ENCODE results near the gene COL8A2. TPM values are rescaled to one million over a fixed set of nuclear protein-coding genes. Genes with fewer than 3 reads are reported as not detected.

The COL8A2 gene
- total RNA-seq, 1 experiment from 2014 or later = not detected

DNA sequence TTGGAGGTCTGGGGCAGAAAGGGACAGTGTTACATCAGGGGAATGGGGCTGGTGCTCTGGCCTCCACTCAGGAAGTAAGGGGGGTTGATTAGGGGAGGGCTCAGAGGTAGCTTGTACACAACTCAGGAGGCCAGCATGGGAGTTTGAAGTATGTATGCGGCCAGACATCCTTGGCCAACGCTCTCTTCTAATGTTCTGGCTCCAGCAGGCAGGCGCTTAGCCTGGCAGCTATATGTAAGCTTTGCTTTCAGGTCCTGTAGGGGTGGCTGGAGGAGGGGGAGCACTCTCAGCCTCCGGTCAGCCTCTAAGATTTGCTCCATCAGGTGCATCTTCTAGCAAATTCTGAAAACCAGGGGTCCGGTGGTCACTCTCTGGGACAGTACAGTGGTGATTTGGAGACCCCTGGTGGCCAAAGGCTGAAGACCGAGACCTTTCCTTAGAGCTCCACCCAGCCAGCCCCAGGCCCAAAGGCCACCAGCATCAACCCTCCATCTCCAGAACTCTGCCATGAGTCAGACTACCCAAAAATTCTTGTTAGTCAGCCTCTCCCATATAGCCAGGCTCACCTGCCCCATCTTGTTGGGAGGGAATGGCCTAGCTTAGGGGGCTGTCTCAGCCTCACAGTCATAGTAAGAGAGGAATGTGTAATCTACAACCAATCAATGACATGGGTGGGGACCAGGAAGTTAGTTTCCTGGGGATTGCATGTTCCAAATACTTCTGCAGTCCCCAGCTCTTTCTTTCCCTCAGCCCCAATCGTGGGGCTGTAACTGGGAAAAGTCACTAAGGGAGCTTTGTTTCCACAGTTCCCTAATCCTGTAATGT is 9.7 kb upstream of the COL8A2 start:
- TF ChIP-seq, protein P1, sequence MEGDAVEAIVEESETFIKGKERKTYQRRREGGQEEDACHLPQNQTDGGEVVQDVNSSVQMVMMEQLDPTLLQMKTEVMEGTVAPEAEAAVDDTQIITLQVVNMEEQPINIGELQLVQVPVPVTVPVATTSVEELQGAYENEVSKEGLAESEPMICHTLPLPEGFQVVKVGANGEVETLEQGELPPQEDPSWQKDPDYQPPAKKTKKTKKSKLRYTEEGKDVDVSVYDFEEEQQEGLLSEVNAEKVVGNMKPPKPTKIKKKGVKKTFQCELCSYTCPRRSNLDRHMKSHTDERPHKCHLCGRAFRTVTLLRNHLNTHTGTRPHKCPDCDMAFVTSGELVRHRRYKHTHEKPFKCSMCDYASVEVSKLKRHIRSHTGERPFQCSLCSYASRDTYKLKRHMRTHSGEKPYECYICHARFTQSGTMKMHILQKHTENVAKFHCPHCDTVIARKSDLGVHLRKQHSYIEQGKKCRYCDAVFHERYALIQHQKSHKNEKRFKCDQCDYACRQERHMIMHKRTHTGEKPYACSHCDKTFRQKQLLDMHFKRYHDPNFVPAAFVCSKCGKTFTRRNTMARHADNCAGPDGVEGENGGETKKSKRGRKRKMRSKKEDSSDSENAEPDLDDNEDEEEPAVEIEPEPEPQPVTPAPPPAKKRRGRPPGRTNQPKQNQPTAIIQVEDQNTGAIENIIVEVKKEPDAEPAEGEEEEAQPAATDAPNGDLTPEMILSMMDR (IDR thresholded peaks at IDR 0.05; ENCODE audit: unreplicated experiment) = peak; percentile 42
- intact Hi-C loops (cut with micrococcal nuclease) = loop anchor here (2.0 kb wide), 1 partner anchor 36 kb away; no protein-coding TSS in a partner anchor
- DNase-seq (ENCODE audit: unreplicated experiment) = peak; percentile 57
- peak overlapping the region; percentile 79 for H3K27ac Mint-ChIP-seq (ENCODE audit: low read depth, unreplicated experiment)
- no peak overlapping the region for H3K4me3 Mint-ChIP-seq (ENCODE audit: unreplicated experiment)
- POLR2A ChIA-PET = interaction anchor here (1.2 to 2.3 kb wide), 3 partner anchors 11 to 16 kb away, joined by 3 to 9 read pairs (median 4); partner anchors contain the start of gene TRAPPC3
- BruUV-seq (replicated peaks) = no TSS peak
- peaks cover 21% of the 10 kb centered on the region for H3K4me1 Mint-ChIP-seq (ENCODE audit: insufficient read depth, unreplicated experiment)
- peaks cover 31% of the 10 kb centered on the region for H3K36me3 Mint-ChIP-seq (ENCODE audit: insufficient read depth, unreplicated experiment)
- CTCF ChIA-PET = interaction anchor here (0.6 to 2.5 kb wide), 25 partner anchors 11 to 728 kb away, joined by 3 to 15 read pairs (median 4); partner anchors contain the start of gene TRAPPC3
- no peaks in the 10 kb centered on the region for H3K9me3 Mint-ChIP-seq (ENCODE audit: unreplicated experiment)
- no peaks in the 10 kb centered on the region for H3K27me3 Mint-ChIP-seq (ENCODE audit: insufficient read depth, unreplicated experiment)

- Mint-ChIP-seq H3K9me3 (ENCODE audit: unreplicated experiment) (no peaks in the 10 kb centered on the region), H3K27me3 (ENCODE audit: insufficient read depth, unreplicated experiment) (no peaks in the 10 kb centered on the region), H3K4me1 (ENCODE audit: insufficient read depth, unreplicated experiment) (peaks cover 21% of the 10 kb centered on the region), H3K27ac (ENCODE audit: low read depth, unreplicated experiment) (no peak overlapping the region), H3K36me3 (ENCODE audit: insufficient read depth, unreplicated experiment) (peaks cover 27% of the 10 kb centered on the region), H3K4me3 (ENCODE audit: unreplicated experiment) (no peak overlapping the region)
- DNase-seq (ENCODE audit: unreplicated experiment) = no peak
- ChIA-PET CTCF (interaction anchor here (0.6 to 2.5 kb wide), 18 partner anchors 12 to 332 kb away, joined by 3 to 15 read pairs (median 4); partner anchors contain the start of gene TRAPPC3), POLR2A (interaction anchor here (0.8 to 2.3 kb wide), 3 partner anchors 15 to 253 kb away, joined by 3 to 9 read pairs (median 3); partner anchors contain the start of genes THRAP3 and TRAPPC3)
- TF ChIP-seq, protein P1 (IDR thresholded peaks at IDR 0.05; ENCODE audit: unreplicated experiment) = no peak
- intact Hi-C loops (cut with micrococcal nuclease) = loop anchor here (2.0 kb wide), 1 partner anchor 35 kb away; no protein-coding TSS in a partner anchor
- no TSS peak for BruUV-seq (replicated peaks)
These were observed 9.0 kb upstream of the COL8A2 start for GRCh38 chr1:36134031-36134430.

DNA sequence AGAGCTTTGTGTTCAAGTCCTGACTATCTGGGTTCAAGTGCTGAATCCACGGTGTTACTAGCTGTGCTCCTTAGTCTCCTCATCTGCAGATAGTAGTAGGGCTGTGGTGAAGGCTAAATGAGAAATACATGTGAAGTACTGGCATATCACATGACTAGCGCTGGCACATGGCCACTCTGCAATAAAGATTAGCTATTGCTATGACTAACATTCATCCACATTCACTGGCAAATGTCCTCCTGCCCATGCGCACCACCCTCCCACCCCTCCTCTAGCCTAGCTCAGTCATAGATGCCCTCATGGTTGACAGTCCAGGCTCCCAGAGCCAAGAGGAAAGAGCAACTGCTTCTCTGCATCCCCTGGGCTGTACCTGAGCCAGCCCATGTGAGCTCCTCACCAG is 8.5 kb upstream of the COL8A2 start:
- Mint-ChIP-seq H3K27ac (ENCODE audit: low read depth, unreplicated experiment) (no peak overlapping the region), H3K27me3 (ENCODE audit: insufficient read depth, unreplicated experiment) (no peaks in the 10 kb centered on the region), H3K4me1 (ENCODE audit: insufficient read depth, unreplicated experiment) (peaks cover 21% of the 10 kb centered on the region), H3K4me3 (ENCODE audit: unreplicated experiment) (no peak overlapping the region), H3K9me3 (ENCODE audit: unreplicated experiment) (no peaks in the 10 kb centered on the region), H3K36me3 (ENCODE audit: insufficient read depth, unreplicated experiment) (peaks cover 24% of the 10 kb centered on the region)
- CTCF ChIA-PET = interaction anchor here (0.6 to 2.5 kb wide), 14 partner anchors 9 to 332 kb away, joined by 3 to 11 read pairs (median 4); partner anchors contain the start of gene TRAPPC3
- no TSS peak for BruUV-seq (replicated peaks)
- DNase-seq (ENCODE audit: unreplicated experiment) = peak; percentile 85
- POLR2A ChIA-PET = interaction anchor here (0.8 to 1.2 kb wide), 2 partner anchors 90 to 253 kb away, joined by 3 read pairs; partner anchors contain the start of gene THRAP3
- TF ChIP-seq, protein P1 (IDR thresholded peaks at IDR 0.05; ENCODE audit: unreplicated experiment) = no peak
- intact Hi-C loops (cut with micrococcal nuclease) = no loop called here

DNA sequence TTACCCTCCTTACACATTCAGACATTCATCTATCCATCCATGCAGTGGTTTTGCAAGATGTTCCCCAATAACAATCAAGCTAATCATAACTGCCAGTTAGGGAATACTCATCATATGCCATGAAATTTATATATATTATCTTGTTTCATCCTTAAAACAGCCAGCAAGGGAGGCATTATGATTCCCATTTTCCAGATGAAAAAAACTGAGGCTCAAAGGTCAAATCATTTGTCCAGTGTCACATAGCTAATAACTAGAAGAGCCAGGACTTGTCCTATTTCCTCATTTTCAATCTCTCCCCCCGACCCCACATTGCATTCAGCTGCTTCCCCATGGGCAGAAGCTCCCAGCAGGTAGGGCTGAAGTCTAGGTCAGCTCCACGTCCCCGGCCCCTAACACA is 7.0 kb upstream of the COL8A2 start:
- intact Hi-C loops (cut with micrococcal nuclease) = no loop called here
- DNase-seq (ENCODE audit: unreplicated experiment) = no peak
- Mint-ChIP-seq H3K4me1 (ENCODE audit: insufficient read depth, unreplicated experiment) (peaks cover 21% of the 10 kb centered on the region), H3K27me3 (ENCODE audit: insufficient read depth, unreplicated experiment) (no peaks in the 10 kb centered on the region), H3K36me3 (ENCODE audit: insufficient read depth, unreplicated experiment) (peaks cover 12% of the 10 kb centered on the region), H3K9me3 (ENCODE audit: unreplicated experiment) (no peaks in the 10 kb centered on the region), H3K27ac (ENCODE audit: low read depth, unreplicated experiment) (no peak overlapping the region), H3K4me3 (ENCODE audit: unreplicated experiment) (no peak overlapping the region)
- POLR2A ChIA-PET = interaction anchor here (0.9 kb wide), 1 partner anchor 18 kb away, joined by 4 read pairs; the partner anchor contains the start of gene TRAPPC3
- TF ChIP-seq, protein P1 (IDR thresholded peaks at IDR 0.05; ENCODE audit: unreplicated experiment) = no peak
- no TSS peak for BruUV-seq (replicated peaks)
- CTCF ChIA-PET = interaction anchor here (0.7 to 1.6 kb wide), 6 partner anchors 10 to 99 kb away, joined by 3 read pairs; partner anchors contain the start of gene TRAPPC3
